ENCODE measurements around the gene DNPEP.
A peak's percentile ranks its signal among the peaks of the same experiment; 100 is the strongest.

Gene DNPEP

DNA sequence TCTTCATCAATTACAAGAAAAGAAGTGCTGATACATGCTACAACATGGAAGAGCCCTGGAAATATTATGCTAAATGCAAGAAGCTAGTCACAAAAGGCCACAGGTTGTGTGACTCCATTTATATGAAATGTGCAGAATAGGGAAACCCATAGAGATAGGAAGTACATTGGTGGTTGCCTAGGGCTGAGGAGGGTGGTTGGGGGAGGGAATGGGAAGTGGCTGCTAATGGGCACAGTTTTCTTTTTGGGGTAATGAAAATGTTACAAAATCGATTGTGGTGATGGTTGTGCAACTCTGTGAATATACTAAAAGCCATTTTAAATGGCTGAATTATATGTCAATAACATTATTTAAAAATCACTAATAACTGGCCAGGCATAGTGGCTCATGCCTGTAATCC, 30.9 kb downstream of the DNPEP start:
- DNase-seq = no peak

DNA sequence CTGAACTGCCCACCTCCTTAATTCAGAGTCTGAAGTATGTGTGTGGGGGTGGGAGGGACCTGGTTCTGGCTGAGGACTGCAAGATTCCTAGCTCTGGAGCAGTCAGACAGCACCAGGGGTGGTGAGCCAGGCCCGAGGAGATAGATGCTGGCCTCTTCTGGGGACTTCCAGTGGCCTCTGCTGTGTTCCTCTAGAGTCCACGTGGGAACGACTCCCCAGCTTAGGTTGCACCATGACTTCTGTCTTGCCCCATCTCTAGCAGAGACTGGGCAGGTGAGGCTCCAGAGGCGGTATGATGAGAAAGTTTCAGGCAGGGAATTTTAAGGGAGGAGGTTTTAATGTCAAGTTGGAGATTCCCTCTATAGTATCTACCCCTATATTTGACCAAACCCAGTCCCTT, 33.1 kb downstream of the DNPEP start:
- no peak for DNase-seq

DNA sequence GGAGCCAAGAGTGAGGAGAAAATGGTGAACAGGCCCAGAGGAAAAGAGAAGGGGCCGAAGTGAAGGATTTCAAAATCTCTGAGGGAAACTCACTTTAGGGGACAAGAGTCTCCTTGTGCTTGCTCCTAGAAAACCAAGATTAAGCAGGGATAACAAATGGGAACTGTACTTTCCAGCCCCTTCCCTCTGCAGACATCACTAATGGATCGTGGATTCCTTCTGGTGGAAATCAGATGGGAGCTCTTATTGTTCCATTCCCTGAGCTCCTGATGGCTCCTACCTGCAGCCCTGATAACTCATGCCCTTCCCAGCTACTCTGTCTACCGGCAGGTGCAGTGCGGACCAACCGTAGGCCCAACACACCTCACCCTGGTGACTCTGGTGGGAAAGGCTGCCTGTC, 34.6 kb downstream of the DNPEP start:
- no peak for DNase-seq

DNA sequence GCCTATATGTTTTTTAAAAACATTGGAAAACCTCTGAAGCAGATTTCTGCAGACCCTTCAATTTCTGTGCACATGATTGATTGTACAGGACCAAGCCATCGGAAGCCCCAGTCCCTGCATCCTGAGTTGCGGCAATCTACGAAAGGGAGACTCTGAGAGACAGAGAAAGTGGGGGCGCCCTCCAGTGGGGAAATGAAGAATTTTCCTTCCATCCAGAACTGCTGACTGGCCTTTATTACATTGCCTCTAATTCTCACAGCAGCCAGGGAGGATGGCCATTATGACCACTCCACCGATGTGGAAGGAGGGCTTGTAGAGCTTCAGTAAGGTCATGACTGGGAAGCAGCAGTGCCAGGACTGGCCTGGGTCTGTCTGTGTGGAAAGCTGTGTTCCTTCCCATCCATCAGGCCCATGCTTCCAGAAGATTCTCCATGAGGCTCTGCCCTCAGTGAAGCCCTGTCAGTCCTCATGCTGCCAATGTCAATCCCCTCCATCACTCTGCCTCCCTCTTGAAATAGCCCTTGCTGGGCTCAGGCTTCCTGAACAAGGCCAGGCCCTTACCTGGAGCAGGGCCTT, 35.2 kb downstream of the DNPEP start:
- DNase-seq = peak; percentile 64

DNA sequence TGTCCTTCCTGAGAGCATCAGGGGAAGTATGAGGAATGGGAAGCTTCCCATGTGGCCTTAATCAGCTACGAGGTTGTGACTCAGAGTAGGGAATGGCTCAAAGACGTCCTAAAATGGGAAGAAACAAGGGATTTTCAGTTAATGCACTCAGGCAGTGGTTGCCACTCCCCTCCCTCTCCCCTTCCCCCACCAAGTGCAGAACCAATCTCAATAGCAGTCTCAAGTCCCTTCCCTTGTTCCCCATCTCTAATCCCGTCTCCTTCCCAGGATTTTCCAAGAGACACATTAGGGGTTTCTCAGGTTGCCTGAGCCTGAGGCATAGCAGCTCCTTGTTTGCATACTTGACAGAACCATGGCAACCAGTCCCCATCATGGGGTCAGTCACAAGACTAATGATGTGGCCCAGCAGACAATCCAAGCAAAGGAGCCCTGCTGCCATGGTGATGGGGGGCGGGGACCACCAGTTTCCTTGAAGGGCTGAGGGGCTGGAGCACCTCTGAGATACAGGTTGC, 36.9 kb downstream of the DNPEP start:
- no peak for DNase-seq

DNA sequence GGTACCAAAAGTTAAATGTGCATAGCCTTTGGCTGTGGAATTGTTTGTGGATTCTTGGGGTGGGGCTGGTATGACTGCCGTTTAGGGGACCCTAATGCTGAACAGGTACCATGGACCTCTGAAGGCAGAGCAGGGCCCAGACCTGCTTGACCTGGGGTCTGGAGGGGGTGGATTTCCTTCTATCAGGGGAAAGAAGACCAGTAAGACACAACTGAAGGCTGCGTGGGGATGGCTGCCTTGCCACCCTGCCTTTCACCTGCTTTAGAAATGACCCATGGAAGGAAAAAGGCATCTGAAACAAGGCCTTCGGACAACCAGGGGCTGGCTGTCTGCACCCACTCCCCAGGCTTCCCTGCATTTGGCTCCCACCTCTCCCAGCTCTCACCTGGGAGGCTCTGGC, 37.5 kb downstream of the DNPEP start:
- no peak for DNase-seq

DNA sequence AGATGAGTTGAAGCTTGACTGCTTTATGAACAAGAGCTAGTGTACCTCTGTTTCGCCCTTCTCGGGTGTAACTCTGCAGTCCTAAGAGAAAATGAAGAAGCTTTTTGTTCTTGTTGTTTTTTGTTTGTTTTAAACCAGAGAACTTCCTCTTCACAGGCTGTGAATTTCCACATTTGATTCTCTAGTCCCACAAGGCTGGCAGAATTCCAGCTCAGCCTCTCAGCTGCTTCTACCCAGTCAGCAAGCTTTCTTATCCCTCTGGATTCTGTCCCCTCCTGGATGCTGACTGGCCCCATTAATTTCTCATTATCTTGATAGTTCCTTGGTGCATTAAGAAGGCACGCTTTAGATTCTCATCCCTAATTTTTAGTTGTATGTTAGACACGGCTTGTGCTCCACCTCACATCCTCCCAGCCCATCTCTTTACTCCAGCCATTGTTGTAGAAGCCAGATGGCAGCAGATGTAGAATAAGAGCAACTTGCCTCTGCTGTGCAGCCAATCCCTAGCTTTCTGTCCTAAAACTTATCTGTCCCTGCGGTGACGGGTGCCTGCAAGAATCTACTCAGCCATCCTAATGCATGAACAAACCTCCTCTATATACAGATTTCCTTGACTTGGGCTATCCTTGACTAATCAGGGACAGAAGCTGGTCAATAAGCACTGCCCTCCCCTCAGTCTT, 42.8 kb downstream of the DNPEP start:
- DNase-seq = no peak

DNA sequence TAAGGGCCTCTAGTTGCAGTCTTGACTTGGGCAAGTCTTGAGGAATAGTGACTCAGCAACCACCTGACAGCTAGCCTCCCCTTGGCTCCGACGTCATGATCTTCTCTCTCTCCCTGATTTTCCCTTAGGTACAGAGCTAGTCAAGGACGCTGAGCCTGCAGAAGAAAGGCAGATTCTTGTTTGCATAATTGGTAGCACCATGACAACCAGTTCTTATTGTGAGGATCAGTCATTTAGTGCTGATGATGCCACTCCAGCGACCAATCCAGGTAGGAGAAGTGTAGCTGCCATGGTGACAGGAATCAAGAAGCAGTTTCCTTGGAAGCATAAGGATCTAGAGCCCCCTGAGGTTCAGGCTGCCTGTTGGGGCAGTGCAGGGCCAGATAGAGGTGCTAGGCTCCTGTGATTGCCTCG, 52.3 kb downstream of the DNPEP start:
- DNase-seq = no peak

DNA sequence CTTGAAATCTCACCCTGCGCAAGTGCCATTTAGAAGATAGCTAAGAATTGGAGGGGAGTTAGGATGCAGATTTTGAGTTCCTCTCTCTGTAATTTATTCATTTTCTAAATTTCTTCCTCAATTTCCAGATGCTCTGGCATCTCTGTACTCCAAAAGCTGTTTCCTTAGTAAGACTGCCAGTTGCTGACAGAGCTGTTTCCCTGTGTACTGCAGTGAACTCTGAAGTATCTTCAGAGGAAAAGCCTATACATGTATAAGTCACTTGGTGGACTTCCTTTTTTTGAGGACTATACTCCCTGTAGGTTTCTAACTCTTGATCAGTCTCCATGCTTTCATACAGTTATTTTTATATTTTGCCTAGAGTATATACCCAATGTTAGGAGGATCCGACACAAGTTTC, 53.6 kb downstream of the DNPEP start:
- DNase-seq = no peak

DNA sequence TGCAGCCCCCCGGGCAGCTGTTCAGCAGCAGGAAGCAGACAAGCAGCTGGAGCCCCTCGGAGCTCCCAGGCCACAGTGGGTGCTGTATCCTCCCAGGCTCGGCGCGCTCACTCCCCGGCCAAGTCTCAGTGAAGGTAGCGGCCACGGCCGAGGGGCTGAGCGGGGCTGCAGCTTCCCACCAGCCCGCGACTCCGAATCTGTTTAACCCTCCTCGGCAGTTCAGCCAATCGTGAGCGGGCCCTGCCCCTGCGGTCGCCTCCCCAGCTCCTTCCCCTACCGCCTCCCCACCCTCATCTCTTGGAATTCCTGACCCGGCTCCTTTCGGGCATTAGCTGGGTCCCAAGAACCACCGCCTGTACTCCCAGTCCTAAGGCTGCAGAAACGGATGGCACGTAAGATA, 55.2 kb downstream of the DNPEP start, which contains the start of gene RESP18:
TSS of gene RESP18 (minus strand) at position 203 of the 400 bp plus-strand sequence.
- DNase-seq = no peak

DNA sequence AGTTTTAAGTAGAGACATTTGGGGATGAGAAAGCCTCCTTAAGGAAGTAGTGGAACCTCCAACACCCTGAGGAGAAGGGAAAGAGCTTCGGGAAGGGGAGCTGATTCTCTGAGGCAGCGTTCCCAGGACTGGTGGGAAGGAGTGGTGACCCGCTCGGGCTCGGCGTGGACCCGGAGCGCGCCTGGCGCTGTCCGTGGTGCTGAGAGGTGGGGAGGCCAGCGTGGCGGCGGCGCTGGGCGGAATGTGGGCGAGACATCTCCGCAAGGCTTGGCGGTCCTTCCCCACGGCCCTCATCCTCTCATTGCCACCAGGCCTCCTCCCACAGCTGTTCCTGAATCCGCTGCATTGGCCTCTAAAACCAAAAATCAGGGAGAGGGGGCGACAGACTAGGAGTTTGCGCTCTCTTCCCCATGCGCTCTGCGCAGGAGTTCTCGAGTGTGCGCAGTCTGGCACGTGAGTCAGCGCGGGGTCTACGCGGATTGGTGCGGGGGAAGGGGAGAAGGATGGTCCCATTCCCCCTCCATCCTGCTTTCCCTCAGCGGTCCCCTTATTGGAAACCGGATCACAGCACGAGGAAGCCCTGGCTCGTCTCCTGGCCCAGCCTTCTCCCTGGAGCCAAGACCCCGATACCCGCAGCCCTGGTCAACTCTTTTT, 56.0 kb downstream of the DNPEP start:
- DNase-seq = no peak

DNA sequence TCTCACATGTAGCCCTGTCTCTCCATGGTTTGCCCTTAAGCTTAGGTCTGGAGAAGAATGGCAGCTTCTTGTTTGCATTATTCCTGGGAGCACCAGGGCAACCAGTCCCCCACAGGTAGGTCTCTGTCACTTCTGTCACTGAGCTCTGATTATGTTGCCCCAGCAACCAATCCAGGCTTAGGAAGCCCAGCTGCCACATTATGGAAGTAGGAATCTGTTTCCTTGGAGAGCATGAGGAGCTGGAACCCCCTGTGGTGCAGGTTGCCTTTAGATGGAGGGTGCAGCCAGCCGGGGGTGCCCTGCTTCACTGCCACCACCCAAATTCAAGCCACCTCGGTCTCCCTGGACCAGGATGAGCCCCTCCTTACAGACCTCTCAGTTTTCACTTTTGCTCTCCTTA, 60.0 kb downstream of the DNPEP start:
- DNase-seq = no peak

DNA sequence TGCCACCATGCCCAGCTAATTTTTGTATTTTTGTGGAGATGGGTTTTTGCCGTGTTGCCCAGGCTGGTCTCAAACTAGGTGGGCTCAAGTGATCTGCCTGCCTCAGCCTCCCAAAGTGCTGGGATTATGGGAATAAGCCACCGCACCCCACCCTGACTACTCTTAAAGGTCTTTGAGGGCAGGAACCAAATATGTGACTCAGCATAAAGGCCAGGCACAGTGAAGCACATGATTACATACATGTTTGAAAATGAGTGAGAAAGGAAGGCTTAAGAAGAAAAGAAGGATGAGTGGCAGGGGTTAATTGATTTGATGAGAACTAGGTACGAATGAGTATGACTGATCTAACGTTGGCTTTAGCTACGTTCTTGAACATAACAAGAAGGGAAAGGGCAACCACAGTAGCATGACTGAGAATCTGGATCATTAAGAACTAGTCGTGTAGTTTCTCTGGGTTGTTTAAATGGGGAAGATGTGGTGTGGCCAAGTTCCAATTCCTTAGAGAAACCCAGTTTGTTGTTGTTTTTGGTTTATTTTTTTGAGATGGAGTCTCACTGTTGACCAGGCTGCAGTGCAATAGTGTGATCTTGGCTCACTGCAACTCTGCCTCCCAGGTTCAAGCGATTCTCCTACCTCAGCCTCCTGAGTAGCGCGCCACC, 61.9 kb downstream of the DNPEP start:
- DNase-seq = no peak

DNA sequence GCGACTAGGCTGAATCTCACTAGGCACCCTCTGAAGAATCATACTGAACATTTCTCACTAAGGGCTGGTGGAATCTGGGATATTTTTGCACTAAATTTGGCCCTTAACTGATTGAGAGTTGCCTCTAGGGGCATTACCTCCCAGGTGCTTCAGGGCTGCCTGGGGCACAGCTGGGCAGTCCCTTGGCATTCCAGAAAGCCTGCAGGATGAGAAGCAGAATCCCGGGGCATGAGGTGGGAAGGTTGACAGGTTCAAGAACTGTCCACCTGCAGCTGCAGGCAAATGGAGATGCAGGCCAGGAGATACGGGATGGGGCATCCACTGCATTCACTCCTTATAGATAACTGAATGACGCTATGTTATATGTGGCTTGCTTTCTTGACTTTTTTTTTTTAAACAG, 62.6 kb downstream of the DNPEP start:
- DNase-seq = no peak

DNA sequence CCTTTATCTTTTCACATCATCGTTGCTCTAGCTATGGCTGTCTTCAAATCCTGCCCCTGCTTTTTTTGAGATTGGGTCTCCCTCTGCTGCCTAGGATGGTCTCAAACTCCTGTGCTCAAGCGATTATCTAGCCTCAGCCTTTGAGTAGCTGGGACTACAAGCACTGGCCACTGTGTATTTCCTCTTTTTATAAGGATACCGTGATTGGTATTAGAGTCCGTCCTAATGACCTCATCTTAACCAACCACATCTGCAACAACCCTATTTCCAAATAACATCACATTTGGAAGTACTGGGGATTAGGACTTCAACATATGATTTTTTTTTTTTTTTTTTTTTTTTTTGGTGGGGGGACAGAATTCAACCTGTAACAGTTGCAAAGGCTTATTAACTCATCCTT, 64.3 kb downstream of the DNPEP start:
- no peak for DNase-seq

All from activated naive CD4-positive, alpha-beta T cell treated with anti-CD3 and anti-CD28 coated beads, Interleukin-2, amount 50 U/mL, for 16 hours (primary cell).